HG03469 (cell line): Measurements from ENCODE around the gene SSTR3.
"Not testable (repeated sequence)": the region's sequence is repeated elsewhere in the genome, so short reads cannot be mapped to it uniquely, and the experiment has no call there.

Source experiments
- ATAC-seq: cut with Tn5 transposase; IDR thresholded peaks from one replicate; pipeline ENCODE4 v1.9.1; 2021; ENCODE audit warnings: mild to moderate bottlenecking, moderate library complexity, moderate number of reproducible peaks; ENCODE audit not compliant: unreplicated experiment

The SSTR3 gene

GRCh38 chr22:37212174-37212906 is at the start of gene SSTR3:
Gene SSTR3 (minus strand): TSS chr22:37212477. CDS start chr22:37207803, 4,674 bp downstream.
- ATAC-seq, result no peak

GRCh38 chr22:37260901-37261336 is 48.6 kb upstream of the SSTR3 start:
- no peak for ATAC-seq

- ATAC-seq, result no peak
These were observed 48.0 kb upstream of the SSTR3 start for GRCh38 chr22:37260155-37260795.

- no peak for ATAC-seq
These were observed 47.3 kb upstream of the SSTR3 start for GRCh38 chr22:37259540-37260029.

GRCh38 chr22:37258753-37259401 is 46.6 kb upstream of the SSTR3 start:
- no peak for ATAC-seq

- no peak for ATAC-seq
These were observed 45.9 kb upstream of the SSTR3 start for GRCh38 chr22:37258005-37258752.

GRCh38 chr22:37256075-37256726 is 43.9 kb upstream of the SSTR3 start:
- ATAC-seq, result no peak

- ATAC-seq, result no peak
These were observed 43.3 kb upstream of the SSTR3 start for GRCh38 chr22:37255558-37256006.

- no peak for ATAC-seq
These were observed 42.6 kb upstream of the SSTR3 start for GRCh38 chr22:37254867-37255233.

- no peak for ATAC-seq
These were observed 42.1 kb upstream of the SSTR3 start for GRCh38 chr22:37254209-37254866.

- no peak for ATAC-seq
These were observed 40.9 kb upstream of the SSTR3 start for GRCh38 chr22:37253126-37253660.

- not testable (repeated sequence) for ATAC-seq
These were observed 39.6 kb upstream of the SSTR3 start for GRCh38 chr22:37251836-37252235.

- no peak for ATAC-seq
These were observed 37.7 kb upstream of the SSTR3 start for GRCh38 chr22:37249986-37250385.

- ATAC-seq, result no peak
These were observed 36.0 kb upstream of the SSTR3 start for GRCh38 chr22:37248251-37248650.

- no peak for ATAC-seq
These were observed 33.5 kb upstream of the SSTR3 start for GRCh38 chr22:37245740-37246139.

- no peak for ATAC-seq
These were observed 32.8 kb upstream of the SSTR3 start for GRCh38 chr22:37244922-37245722.

- no peak for ATAC-seq
These were observed 32.0 kb upstream of the SSTR3 start, which contains the start of gene RAC2 for GRCh38 chr22:37244114-37244921. Gene RAC2 (minus strand): TSS chr22:37244269. CDS start chr22:37244148, 121 bp downstream.
